ENCODE data around the gene KDM4B. TPM values are rescaled to one million over a fixed set of nuclear protein-coding genes. Genes with fewer than 3 reads are reported as not detected.

KDM4B gene
- total RNA-seq, 4 donors from 2014 or later: 29.2 to 43.8 (median 38.7) TPM

GRCh38 chr19:5106971-5107370 lies 138.1 kb downstream of the KDM4B start:
- H3K36me3 ChIP-seq: peaks cover 0 to 61% of the 10 kb centered on the region in 2 donors
- H3K27me3 ChIP-seq: no peaks in the 10 kb centered on the region
- no peak for TF ChIP-seq POLR2A (IDR thresholded peaks at IDR 0.05)
- TF ChIP-seq POLR2AphosphoS5 (IDR thresholded peaks at IDR 0.05): no peak
- TF ChIP-seq EP300 (IDR thresholded peaks at IDR 0.05): no peak
- TF ChIP-seq CTCF (IDR thresholded peaks at IDR 0.05): no peak
- H3K4me3 ChIP-seq: no peak overlapping the region
- H3K4me1 ChIP-seq: peaks cover 0 to 46% (median 20%) of the 10 kb centered on the region in 3 donors
- 89% methylated on average over 4 of the region's 19 CpGs; no CpG with 5 or more reads in 1 of the 2 donors for whole genome bisulfite sequencing, 2 donors (ENCODE audit: low coverage in 1 of 2)
- no peak overlapping the region for H3K27ac ChIP-seq
- no peaks in the 10 kb centered on the region for H3K9me3 ChIP-seq
- ATAC-seq: no peak

GRCh38 chr19:5107432-5108122 lies 138.7 kb downstream of the KDM4B start:
- Histone ChIP-seq H3K4me3 (no peak overlapping the region), H3K36me3 (peaks cover 0 to 68% of the 10 kb centered on the region in 2 donors), H3K27ac (no peak overlapping the region), H3K9me3 (no peaks in the 10 kb centered on the region), H3K4me1 (peaks cover 0 to 40% (median 17%) of the 10 kb centered on the region in 3 donors), H3K27me3 (no peaks in the 10 kb centered on the region)
- TF ChIP-seq POLR2A (IDR thresholded peaks at IDR 0.05) (no peak), POLR2AphosphoS5 (IDR thresholded peaks at IDR 0.05) (no peak), EP300 (IDR thresholded peaks at IDR 0.05) (no peak), CTCF (IDR thresholded peaks at IDR 0.05) (no peak)
- 65% methylated on average over 8 of the region's 21 CpGs; no CpG with 5 or more reads in 1 of the 2 donors for WGBS, 2 donors (ENCODE audit: low coverage in 1 of 2)
- ATAC-seq: no peak

GRCh38 chr19:5108123-5108596 lies 139.2 kb downstream of the KDM4B start:
- 86 to 100% methylated on average over 1 to 2 of the region's 12 CpGs for WGBS, 2 donors (ENCODE audit: low coverage in 1 of 2)
- H3K36me3 ChIP-seq: peaks cover 0 to 73% of the 10 kb centered on the region in 2 donors

GRCh38 chr19:5108866-5109265 lies 140.0 kb downstream of the KDM4B start:
- ATAC-seq: no peak
- peaks cover 0 to 27% (median 4%) of the 10 kb centered on the region in 3 donors for H3K4me1 ChIP-seq
- 92% methylated on average over 10 of the region's 13 CpGs; no CpG with 5 or more reads in 1 of the 2 donors for WGBS, 2 donors (ENCODE audit: low coverage in 1 of 2)

More at GRCh38 chr19:5108123-5108596, 139.2 kb downstream of the KDM4B start:
- Histone ChIP-seq H3K27ac (no peak overlapping the region), H3K4me3 (no peak overlapping the region), H3K27me3 (no peaks in the 10 kb centered on the region), H3K9me3 (no peaks in the 10 kb centered on the region), H3K4me1 (peaks cover 0 to 34% (median 11%) of the 10 kb centered on the region in 3 donors)
- TF ChIP-seq POLR2AphosphoS5 (IDR thresholded peaks at IDR 0.05): no peak
- TF ChIP-seq EP300 (IDR thresholded peaks at IDR 0.05): no peak
- no peak for TF ChIP-seq CTCF (IDR thresholded peaks at IDR 0.05)
- TF ChIP-seq POLR2A (IDR thresholded peaks at IDR 0.05): no peak
- ATAC-seq: no peak

More at GRCh38 chr19:5108866-5109265, 140.0 kb downstream of the KDM4B start:
- Histone ChIP-seq H3K27me3 (no peaks in the 10 kb centered on the region), H3K9me3 (no peaks in the 10 kb centered on the region), H3K27ac (no peak overlapping the region), H3K36me3 (peaks cover 0 to 80% of the 10 kb centered on the region in 2 donors), H3K4me3 (no peak overlapping the region)
- TF ChIP-seq CTCF (IDR thresholded peaks at IDR 0.05): no peak
- TF ChIP-seq POLR2AphosphoS5 (IDR thresholded peaks at IDR 0.05): no peak
- TF ChIP-seq POLR2A (IDR thresholded peaks at IDR 0.05): no peak
- no peak for TF ChIP-seq EP300 (IDR thresholded peaks at IDR 0.05)

All from gastroesophageal sphincter (tissue), 4 donors.